NCI-H1694 (cell line): Measurements from ENCODE around the gene GSTO1.

Experiments
- DNase-seq: peaks from one replicate; lab custom pipeline; 2025; lab: John Stamatoyannopoulos, UW

GSTO1 gene

GRCh38 chr10:104304927-104305326 lies 50.2 kb downstream of the GSTO1 start:
- no peak for DNase-seq

GRCh38 chr10:104306897-104307296 lies 52.2 kb downstream of the GSTO1 start:
- DNase-seq: no peak

GRCh38 chr10:104307576-104308438 lies 53.1 kb downstream of the GSTO1 start:
- no peak for DNase-seq

- no peak for DNase-seq
These were observed 53.8 kb downstream of the GSTO1 start for GRCh38 chr10:104308439-104308903.

GRCh38 chr10:104309980-104310978 lies 55.6 kb downstream of the GSTO1 start:
- DNase-seq: no peak

- DNase-seq: no peak
These were observed 56.6 kb downstream of the GSTO1 start for GRCh38 chr10:104311184-104311720.

- DNase-seq: no peak
These were observed 60.1 kb downstream of the GSTO1 start for GRCh38 chr10:104314591-104315485.

- DNase-seq: no peak
These were observed 60.8 kb downstream of the GSTO1 start for GRCh38 chr10:104315486-104315921.

GRCh38 chr10:104316321-104317099 lies 61.8 kb downstream of the GSTO1 start:
- no peak for DNase-seq
